Measurements from ENCODE around the gene C8B. TPM values are rescaled to one million over a fixed set of nuclear protein-coding genes. Genes with fewer than 3 reads are reported as not detected.

The C8B gene
- total and polyA plus RNA-seq, 2 of the 13 experiments (the other 11 are each of a cell fraction or from before 2014, with no cell fraction given), result 8.4 to 11.3 TPM

DNA sequence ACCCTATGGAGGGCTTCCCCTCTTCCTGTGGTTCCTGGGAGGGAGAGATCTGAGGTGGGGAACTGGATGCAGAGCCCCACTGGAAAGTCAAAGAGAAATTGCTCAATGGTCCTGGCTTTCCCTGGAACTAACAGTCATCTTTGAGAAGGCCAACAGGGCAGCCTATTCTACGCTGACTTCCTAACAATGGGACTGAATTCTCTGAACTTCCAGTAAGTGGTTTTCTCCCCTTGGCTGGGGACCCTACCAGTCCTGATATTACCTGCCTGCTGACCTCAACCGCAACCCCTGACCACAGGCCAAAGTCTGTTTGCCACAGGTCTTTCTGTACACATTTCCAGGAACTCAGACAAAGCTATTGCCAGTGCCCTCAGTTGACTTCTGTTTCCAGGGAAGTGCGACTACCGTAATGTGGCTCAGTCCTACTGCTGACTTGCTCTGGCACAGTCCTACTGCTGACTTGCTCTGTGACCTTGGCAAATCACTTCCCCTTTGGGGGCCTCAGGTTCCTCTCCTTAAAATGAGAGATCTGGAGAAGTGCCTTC lies 55.3 kb downstream of the C8B start (continued):
- TF ChIP-seq ZNF646 (CRISPR knock-in tag; IDR thresholded peaks at IDR 0.05) (no peak), TBX3 (IDR thresholded peaks at IDR 0.05; ENCODE audit: borderline replicate concordance) (peak; percentile 67; the same call in 1 of the 2 replicates), ZNF430 (CRISPR knock-in tag; IDR thresholded peaks at IDR 0.05) (peak; percentile 91), MIXL1 (CRISPR knock-in tag; IDR thresholded peaks at IDR 0.05) (peak; percentile 90), SKI (IDR thresholded peaks at IDR 0.05; ENCODE audit: partially characterized antibody) (peak; percentile 98), ZKSCAN5 (CRISPR knock-in tag; IDR thresholded peaks at IDR 0.05) (no peak), RORA (CRISPR knock-in tag; IDR thresholded peaks at IDR 0.05) (no peak), KAT8 (CRISPR knock-in tag; IDR thresholded peaks at IDR 0.05) (peak; percentile 89), ZNF703 (CRISPR knock-in tag; IDR thresholded peaks at IDR 0.05; ENCODE audit: borderline replicate concordance) (peak; percentile 70), ZNF510 (CRISPR knock-in tag; IDR thresholded peaks at IDR 0.05; ENCODE audit: low read depth) (no peak), ZNF7 (CRISPR knock-in tag; IDR thresholded peaks at IDR 0.05) (no peak), ZNF616 (CRISPR knock-in tag; IDR thresholded peaks at IDR 0.05; ENCODE audit: low read depth) (peak; percentile 70; the same call in 1 of the 2 replicates), WIZ (CRISPR knock-in tag; IDR thresholded peaks at IDR 0.05) (peak; percentile 43; the same call in 1 of the 2 replicates), MEIS2 (CRISPR knock-in tag; IDR thresholded peaks at IDR 0.05) (peak; percentile 93), ZKSCAN8 (CRISPR knock-in tag; IDR thresholded peaks at IDR 0.05; ENCODE audit: borderline replicate concordance) (peak; percentile 95), MAFK (conservative IDR thresholded peaks at IDR 0.05 in 1 of 2, IDR thresholded peaks at IDR 0.05 in 1 of 2; ENCODE audit: low read length in 2 of 2) (peak in 1 of 2 experiments; percentile 8; a peak in 2 of 4 replicates), FOSL1 (CRISPR knock-in tag; IDR thresholded peaks at IDR 0.05; ENCODE audit: borderline replicate concordance) (no peak; the same call in 1 of the 2 replicates), ZNF234 (CRISPR knock-in tag; conservative IDR thresholded peaks at IDR 0.05) (no peak)
- TF ChIP-seq, protein P1, sequence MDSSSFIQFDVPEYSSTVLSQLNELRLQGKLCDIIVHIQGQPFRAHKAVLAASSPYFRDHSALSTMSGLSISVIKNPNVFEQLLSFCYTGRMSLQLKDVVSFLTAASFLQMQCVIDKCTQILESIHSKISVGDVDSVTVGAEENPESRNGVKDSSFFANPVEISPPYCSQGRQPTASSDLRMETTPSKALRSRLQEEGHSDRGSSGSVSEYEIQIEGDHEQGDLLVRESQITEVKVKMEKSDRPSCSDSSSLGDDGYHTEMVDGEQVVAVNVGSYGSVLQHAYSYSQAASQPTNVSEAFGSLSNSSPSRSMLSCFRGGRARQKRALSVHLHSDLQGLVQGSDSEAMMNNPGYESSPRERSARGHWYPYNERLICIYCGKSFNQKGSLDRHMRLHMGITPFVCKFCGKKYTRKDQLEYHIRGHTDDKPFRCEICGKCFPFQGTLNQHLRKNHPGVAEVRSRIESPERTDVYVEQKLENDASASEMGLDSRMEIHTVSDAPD (CRISPR knock-in tag; IDR thresholded peaks at IDR 0.05), result peak; percentile 98

All from HepG2 (cell line).